ENCODE data around the gene PITPNC1.
"Not testable (repeated sequence)": the region's sequence is repeated elsewhere in the genome, so short reads cannot be mapped to it uniquely, and the experiment has no call there.

The PITPNC1 gene

DNA sequence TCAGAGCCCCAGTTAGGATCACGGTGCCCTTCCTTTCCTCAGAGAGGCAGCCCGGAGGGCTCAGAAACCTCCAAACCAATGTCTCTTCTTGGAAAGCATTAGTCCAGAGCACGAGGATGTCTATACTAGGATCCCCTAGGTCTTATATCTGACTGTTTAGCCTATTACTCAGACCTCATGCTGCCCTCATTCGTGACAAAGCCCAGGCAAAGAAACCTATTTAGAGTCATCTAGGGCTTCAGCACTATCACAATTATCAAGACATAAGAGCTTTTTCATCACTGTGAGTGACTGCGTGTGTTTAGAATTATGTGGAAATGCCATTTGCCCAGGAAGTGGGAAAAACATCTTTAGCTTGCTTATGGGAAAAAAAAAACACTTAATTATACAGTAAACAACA, 180.8 kb downstream of the PITPNC1 start:
- no peak for DNase-seq

DNA sequence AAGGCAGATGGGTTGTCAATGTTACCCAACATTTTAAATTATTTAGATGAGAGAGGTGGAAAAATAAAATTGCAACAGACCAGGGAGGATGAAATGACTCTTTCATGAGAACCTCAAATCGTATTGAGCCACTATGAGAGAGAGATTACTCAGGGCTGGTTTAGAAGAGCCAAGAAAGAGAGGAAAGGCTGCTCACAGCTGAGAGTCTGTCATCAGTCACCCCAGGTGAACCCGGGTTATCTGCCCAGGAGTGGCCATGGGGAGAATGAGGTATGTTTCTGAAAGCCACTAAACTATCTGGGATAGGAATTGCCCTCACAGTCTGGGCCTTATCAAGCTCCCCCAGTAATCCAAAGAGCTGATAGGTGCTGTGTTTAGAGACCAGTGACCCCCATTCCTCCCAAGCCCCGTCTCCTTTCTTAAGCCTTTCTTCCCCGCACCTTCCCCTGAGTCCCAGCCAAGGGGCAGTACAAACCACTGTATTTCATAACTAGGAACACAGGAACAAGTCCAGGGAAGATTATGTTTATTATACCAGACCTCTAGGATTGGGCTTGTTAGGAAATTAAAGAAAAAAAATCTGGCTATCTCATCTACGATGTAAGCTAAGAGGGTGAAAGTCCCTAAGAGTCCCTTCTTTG, 181.8 kb downstream of the PITPNC1 start:
- no peak for DNase-seq

DNA sequence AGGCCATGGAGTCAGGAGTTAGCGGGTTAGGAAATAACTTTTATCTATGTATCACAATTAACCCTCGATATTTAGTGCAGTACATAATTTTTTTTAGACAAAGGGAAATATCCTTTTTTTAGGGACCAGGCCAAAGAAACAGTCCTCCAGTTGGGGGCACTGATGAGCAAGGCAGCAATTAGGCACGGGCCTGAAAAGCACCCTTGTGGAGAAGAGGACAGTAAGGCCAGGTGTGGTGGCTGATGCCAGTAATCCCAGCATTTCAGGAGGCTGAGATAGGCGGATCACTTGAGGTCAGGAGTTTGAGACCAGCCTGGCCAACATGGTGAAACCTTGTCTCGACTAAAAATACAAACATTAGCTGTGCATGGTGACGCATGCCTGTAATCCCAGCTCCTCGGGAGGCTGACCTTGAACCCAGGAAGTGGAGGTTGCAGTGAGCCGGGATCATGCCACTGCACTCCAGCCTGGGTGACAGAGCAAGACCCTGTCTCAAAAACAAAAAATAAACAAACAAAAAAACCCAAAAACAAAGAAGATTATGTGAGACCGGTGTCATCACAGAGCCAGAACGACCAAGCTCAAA, 182.4 kb downstream of the PITPNC1 start:
- DNase-seq, result no peak

DNA sequence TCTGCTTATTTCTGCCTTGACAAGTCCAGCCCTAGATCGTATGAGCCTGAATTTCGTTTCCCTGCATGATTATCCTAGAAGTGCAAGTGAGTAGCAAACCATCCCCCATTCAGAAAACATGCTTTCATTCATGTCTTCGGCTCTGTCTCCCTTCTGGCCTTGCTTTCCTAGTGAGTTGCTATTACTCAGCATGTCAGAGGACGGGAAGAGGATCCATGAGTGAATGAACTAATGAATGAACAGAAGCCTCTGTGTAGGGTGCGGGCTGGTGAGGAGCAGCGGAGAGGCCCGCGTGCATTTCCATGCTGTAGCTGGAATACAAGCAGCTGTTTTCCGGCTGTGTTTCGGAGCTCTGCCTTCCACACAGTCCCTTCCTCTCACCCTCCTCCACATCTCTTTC, 184.9 kb downstream of the PITPNC1 start:
- no peak for DNase-seq

DNA sequence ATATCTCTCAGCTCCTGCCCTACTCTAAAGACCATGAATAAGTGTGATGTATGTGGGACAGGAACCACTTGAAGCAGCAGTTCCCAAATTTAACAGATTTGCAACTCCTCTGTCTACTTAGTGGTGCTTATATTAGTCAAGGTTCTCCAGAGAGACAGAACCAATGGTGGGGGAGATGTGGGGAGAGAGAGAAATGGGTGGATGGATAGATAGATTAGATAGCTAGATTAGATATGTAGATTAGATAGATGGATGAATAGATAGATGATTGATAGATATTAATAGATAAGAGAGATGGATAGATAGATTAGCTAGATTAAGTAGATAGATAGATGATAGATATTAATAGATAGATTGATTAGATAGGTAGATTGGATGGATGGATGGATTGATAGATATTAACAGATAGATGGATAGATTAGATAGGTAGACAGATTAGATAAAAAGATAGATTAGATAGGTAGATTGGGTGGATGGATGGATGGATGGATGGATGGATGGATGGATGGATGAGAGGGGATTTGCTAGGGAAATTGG, 186.7 kb downstream of the PITPNC1 start:
- no peak for DNase-seq

DNA sequence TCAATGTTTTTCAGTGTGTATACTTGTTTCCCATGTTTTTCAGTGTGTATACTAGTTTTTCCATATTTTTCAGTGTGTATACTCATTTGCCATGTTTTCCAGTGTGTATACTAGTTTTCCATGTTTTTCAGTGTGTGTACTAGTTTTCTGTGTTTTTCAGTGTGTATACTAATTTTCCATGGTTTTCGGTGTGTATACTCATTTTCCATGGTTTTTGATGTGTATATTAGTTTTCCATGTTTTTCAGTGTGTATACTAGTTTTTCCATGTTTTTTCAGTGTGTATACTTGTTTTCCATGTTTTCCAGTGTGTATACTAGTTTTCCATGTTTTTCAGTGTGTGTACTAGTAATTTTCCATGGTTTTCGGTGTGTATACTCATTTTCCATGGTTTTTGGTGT, 188.0 kb downstream of the PITPNC1 start:
- no peak for DNase-seq

DNA sequence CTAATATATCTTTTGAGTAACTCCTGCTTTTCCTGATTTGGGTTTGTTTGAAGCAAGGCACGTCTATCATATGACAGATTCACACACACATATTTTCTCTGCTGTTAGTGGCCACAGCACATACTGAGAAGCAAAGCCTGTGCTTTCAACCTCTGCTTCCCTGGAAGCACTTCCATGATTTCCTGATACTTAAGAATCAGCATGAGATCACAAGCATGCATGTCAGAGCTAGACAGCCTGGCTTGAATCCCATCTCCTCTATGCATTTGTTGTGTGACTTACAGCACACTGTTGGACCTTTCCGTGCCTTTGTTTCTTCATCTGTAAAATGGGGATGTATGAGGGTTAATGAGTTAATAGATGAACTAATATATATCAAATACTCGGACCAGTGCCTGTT, 189.6 kb downstream of the PITPNC1 start:
- no peak for DNase-seq

DNA sequence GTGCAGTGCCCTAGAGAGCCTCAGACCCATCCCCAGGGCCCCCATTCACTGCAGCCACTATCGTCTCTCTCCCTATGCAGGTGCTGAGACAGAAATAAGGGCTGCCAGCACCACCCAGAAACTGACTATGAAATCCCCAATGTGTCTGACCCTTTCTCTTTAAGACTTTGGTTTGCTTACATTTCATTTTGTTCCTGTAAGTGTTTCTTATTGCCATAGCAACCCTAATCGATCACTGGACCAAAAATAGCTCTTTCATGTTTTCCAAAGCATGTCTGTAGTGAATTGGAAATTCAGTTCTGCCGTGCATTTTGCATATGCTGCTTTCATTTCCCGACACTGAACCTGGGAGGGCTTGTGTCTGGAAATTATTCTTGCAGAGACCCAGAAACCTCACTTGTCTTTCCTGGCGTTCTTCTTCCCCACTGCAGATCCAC, 192.0 kb downstream of the PITPNC1 start:
- no peak for DNase-seq

DNA sequence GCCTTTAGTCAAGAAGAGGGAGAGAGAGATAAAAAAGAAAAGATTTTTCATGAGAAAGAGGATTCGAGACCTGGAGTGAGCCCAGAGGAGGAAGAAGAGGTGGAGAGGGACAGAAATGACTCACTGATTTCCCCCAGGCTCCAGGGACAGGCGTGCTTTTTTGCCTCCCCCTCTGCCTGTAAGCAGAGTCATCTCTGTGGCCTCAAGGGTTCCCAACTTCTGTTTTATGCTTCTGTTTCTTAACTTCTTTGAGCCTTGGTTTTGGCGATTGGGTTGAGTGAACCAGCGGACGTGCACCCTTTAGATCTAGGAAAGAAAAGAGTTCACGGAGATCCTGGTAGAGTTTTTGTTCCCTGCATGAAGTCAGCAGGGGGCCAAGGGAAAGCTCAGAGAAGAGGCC, 192.8 kb downstream of the PITPNC1 start:
- DNase-seq, result no peak

DNA sequence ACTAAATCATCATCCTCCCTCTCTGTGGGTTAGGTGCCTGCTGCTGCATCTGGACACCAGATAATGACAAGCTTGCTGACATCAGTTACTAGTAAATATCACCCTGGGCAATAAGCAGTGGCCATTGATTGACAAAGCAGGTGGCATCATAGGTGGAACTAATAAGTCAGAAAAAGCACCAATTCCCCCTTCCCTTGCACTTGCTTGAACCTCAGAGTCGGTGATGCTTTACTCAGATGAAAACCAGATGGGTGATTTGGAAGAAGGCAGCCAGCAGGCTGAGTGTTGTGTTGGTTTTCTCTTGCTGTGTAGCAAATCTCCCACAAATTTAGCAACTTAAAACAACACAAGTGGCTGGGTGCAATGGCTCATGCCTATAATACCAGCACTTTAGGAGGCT, 193.7 kb downstream of the PITPNC1 start:
- no peak for DNase-seq

DNA sequence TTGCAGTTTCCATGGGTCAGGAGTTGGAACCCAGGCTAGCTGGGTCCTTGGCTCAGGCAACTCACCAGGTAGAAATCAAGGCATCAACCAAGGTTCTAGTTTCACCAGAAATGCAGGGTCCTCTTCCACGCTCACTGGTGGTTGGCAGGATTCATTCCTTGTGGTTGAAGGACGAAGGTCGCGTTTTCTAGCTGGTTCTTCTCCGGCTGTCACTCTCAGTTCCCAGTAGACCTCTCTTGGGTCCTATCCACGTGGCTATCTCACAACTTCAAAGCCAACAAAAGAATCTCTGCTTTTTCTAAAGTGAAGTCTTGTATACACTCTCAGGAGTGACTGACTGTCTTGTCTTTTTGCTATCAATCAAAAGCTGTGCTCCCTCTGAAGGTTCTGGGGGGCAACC, 194.4 kb downstream of the PITPNC1 start:
- no peak for DNase-seq

DNA sequence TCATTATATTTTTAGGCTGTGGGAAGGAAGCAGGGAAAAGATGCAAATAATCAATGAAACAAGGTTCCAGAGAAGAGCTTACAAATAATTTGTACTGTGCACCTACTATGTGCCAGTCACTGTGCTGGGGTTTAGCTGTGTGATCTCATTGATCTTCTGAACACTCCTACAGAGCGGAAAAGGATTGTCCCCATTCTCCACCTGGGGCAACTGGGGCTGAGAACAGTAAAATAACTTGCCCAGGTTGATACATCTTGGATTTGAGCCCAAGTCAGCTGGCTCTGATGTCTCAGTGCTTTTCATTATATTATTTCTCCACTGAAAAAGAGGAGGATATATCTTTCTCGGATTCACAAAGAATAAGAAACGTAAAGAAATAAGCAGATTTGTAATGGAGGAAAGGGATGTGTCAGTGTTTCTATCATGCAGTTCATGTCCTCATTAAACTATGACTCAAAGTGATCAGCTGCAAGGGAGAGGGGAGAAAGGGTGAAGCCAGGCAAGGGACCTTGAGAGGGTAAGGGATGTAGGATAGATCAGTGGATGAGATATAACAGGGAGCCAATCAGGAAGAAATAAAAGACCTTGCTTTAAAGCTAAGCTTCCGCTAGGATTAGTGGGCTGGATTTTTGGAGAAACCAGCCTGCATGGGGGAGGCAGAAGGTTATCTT, 197.0 kb downstream of the PITPNC1 start:
- no peak for DNase-seq

DNA sequence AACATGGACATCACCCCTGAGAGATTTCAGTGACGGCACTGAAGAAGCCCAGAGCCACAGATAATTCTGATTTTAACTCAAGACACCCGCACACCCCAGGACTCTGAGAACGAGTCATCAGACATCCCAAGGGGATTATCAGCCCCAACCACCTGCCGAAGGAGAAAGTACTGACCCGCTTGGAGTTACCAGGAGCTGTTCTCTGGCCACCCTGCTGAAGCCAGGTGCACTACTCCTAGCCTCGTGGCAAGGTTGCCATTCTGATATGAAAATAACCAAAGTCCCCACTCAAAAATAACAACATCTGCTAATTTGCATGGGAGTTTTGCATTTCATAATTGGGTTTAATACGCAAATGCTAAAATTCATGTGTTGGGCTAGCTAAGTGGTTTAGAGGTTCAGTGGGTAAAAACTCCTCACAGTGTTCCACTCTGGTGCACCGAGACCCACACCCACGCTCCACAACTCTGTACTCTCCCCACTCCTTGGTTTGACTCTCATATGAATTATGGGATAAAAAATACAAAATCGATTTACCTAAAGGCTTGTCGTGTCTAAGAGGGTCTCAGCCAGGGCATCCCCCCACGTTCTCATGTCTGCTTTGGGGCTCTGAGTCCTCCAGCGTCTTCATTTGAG, 197.7 kb downstream of the PITPNC1 start:
- DNase-seq, result no peak

DNA sequence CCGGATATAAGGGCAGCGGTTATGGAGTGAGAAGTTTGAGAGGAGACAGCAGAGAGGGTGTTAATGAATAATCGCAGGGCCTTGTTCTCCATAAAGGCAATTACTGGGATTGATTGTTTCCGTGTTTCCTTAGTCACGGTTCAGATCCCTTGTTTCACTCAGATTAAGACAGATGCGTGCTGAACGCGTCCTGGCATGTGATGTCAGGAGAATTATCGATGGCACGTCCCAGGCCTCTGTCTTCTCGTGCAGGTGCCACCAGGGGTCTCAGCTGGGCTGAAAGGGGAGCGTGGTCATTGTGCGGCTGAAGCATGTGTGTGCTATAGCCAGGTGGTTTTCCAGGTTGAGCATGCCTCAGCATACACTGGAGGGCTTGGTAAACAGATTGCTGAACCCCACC, 198.2 kb downstream of the PITPNC1 start:
- peak; percentile 66 for DNase-seq

DNA sequence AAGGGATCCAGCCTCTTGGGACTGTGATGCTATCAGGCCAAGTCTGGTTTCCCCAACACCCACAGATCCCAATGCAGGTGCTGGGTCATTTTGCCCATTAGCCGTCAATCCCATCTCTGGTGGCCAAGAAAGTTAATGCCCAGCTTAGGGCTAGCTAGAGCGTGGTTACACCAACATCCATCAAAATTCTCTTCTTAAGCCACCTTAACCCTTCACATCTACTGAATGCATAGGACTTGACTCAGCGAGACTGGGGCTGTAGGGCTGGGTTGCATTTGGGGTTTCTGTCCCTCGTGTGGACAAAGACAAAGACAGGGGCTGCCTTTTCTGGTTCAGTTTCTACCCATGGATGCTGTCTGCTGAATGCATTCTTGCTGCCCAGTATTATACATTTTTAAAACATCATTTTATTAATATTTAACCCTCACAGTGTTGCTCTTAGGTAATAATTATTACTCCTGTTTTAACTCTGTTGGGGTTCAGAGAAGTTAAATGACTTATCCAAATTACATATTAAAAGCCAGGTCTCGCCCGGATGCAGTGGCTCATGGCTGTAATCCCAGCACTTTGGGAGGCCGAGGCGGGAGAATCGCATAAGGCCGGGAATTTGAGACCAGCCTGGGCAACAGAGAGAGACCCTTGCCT, 199.5 kb downstream of the PITPNC1 start:
- no peak for DNase-seq

DNA sequence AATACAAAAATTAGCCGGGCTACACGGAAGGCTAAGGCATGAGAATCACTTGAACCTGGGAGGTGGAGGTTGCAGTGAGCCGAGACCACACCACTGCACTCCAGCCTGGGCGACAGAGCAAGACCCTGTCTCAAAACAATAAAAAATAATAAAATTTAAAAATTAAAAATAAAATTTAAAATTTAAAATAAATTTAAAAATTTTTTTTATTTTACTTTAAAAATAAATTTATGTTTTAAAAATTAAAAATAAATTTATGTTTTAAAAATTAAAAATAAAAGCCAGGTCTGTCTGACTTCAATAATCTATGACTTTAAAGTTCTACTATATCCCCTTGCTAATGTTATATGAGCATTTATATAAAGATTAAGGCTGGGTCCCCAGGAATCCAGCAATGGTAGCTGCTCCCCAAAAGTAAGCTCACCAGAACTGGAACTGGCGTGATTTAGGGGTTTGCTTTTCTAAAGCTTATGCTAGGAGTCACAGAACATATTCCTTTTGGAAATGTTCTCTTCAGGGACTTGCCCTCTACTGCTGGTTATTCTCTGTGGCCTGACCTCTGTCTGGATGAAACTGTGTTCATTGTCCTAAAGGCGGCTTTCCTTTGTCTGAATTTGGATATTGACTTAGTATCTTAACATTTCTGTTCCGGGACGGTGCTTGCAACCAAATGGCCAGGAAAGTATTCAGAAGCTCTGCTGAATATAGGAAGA, 200.5 kb downstream of the PITPNC1 start:
- no peak for DNase-seq

DNA sequence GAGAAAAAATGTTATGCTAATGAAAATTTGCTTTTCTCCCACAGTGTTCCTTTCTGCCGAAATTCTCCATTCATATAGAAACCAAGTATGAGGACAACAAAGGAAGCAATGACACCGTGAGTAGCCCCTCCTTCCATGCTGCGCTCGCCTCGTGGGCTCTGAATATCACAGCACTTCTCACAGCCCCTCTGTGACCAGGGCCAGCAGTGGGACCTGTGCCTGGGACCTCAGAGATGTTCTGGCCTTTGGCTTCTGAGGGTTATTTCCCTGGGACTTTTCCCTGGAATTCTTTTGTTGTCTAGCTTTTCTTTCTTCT, 201.0 kb downstream of the PITPNC1 start:
- DNase-seq, result no peak

DNA sequence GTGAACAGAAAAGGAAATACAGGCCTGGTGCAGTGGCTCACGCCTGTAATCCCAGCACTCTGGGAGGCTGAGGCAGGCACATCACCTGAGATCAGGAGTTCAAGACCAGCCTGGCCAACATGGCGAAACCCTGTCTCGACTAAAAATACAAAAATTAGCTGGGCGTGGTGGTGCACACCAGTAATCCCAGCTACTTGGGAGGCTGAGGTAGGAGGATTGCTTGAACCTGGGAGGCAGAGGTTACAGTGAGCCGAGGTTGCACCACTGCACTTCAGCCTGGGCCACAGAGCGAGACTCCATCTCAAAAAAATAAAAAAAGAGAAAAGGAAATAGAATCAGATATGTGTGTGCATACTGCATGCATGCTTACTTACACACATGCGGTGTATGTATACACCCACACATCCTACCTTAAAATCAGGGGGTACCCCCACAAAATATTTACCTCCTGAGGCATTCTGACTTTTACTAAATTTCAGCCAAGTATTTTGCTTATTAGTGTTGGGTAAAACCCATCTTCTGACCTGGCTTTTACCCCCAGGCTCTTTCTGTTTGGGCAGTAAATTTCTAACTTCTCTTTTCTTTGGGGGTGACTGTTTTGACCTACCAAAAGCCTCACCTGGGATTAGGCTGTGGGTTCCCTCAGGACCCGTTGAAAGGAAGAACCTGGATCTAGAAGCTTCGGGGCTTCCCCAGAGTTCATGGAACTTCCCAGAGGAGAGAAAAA, 201.8 kb downstream of the PITPNC1 start:
- not testable (repeated sequence) for DNase-seq

DNA sequence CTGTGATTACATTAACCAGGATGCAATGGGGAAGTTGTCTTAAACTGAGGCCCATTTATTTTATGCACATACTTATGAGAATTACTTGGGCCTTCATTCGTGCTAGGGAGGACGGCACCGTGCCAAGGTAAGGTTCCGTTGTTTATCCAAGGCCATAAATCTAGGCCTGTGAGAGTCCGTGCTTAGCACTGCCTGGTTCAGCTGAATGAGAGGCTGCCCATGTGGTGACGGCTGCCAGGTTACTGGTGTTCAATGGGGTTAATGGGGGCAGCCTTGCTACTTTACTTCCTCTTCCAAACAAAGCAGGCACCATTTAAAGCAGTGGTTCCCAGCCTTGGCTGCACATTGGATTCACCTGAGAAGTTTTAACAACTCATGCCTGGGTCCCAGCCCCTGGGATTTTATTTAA, 205.6 kb downstream of the PITPNC1 start:
- DNase-seq, result no peak

DNA sequence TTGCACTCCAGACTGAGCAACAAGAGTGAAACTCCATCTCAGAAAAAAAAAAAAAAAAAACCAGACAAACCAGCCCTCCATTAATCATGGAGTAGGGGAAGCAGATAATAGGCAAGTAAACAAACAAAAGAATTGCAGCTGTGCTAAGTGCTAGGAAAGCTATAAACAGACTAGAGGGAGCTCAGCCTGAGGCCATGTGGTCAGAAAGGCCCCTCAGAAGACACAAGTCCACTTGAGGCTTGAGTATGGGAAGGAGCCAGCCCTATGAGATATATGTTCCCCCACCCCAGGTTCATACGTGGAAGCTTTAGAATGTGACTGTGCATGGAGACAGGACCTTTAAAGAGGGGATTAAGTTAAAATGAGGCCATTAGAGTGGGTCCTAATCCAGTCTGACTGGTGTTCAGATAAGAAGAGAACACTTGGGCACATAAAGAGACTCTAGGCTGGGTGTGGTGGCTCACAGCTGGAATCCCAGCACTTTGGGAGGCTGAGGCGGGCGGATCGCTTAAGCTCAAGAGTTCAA, 208.1 kb downstream of the PITPNC1 start:
- peak; percentile 94 for DNase-seq

DNA sequence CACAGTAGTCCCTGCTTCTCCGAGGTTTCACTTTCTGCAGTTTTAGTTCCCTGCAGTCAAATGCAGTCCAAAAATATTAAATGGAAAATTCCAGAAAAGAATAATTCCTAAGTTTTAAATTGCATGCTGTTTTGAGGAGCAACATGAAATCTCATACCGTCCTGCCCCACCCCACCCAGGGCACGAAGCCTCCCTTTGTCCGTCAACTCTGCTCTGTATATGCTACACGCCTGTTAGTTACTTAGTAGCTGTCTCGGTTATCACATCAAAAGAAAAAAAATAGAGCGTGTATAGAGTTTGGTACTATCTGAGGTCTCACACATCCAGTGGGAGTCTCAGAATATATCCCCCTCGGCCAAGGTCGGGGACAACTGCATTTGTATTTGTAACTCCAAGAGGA, 211.2 kb downstream of the PITPNC1 start:
- DNase-seq, result no peak

All from NCI-H748 treated with DMSO at 0.1 percent for 48 hours (cell line).